GM18526 (cell line): Measurements from ENCODE around the gene TRABD.

Experiments used
- POLR2A ChIP-seq: IDR thresholded peaks from 3 replicates; pipeline ENCODE4 v1.6.1; 2011; ENCODE audit not compliant: insufficient read length; ENCODE audit errors: extremely low read depth

The TRABD gene

DNA sequence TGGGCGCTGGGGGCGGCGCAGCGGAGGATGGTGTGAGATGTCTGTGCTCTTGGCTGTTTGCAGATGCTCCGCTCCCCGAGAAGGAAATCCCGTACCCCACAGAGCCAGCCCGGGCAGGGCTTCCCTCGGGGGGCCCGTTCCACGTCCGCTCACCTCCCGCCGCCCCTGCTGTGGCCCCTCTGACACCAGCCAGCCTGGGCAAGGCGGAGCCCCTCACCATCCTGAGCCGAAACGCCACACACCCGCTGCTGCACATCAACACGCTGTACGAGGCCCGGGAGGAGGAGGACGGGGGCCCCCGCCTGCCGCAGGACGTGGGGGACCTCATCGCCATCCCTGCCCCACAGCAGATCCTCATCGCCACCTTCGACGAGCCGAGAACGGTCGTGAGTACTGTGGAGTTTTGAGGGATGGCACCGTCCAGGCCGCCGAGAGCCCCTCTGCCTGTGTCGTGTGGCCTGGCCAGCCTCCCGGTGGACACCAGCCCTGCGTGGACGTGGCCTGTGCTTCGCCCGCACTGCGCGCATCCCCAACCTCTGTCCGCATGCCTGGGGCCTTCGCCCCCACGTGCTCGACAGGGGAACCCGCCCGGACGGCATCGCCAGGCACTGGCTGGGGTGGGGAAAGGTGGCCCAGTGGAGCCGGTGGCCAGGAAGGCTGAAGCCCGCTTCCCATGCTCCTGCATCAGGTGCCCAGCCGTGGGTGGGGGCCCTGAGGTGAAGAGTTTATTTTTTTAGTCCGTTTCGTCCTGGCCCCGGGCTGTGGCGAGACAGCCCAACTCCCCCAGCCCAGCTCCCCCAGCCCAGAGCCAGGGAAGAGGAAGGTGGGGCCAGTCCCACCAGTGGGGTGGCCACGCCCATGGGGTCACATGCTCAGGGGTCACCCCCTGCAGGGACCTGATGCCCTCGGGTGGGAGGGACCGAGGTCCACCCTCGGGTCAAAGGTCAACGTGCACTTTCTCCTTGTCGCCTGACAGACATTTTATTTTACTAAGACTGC is 6.5 kb upstream of the TRABD start:
- TF ChIP-seq POLR2A: no peak

DNA sequence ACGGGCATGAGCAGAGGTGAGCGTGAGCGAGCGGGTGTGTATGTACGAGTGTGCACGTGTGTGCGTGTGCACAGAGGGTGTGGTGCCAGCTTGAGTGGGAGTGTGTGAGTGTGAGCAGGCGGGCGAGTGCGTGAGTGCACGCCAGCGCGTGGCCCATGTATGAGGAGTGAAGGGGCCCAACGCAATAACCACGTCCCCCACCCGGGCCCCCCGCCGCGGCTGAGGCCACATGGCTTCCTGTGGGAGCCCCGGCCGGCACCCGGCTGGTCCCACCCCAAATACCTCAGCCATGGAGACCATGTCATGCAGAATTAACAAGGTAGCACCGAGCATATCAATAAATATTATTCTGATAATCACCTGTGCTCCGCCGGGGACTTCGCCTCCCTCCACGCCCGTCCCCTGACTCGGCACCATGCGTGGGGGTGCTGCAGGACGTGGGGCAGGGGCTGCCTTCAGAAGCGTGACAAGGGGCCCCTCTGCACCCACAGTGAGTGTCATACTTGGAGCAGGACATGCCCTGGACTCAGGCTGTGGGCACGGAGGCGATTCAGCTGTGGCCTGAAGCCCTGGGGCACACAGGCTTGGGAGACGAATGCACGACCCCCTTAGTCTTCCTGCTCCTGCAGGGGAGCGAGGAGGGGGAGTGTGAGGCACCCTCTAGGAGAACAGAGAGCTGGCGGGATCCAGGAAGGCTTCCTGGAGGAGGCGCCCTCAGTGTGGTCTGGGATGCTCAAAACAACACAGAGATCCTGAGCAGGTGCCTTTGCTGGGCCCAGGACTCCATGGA is 5.6 kb upstream of the TRABD start:
- no peak for TF ChIP-seq POLR2A

DNA sequence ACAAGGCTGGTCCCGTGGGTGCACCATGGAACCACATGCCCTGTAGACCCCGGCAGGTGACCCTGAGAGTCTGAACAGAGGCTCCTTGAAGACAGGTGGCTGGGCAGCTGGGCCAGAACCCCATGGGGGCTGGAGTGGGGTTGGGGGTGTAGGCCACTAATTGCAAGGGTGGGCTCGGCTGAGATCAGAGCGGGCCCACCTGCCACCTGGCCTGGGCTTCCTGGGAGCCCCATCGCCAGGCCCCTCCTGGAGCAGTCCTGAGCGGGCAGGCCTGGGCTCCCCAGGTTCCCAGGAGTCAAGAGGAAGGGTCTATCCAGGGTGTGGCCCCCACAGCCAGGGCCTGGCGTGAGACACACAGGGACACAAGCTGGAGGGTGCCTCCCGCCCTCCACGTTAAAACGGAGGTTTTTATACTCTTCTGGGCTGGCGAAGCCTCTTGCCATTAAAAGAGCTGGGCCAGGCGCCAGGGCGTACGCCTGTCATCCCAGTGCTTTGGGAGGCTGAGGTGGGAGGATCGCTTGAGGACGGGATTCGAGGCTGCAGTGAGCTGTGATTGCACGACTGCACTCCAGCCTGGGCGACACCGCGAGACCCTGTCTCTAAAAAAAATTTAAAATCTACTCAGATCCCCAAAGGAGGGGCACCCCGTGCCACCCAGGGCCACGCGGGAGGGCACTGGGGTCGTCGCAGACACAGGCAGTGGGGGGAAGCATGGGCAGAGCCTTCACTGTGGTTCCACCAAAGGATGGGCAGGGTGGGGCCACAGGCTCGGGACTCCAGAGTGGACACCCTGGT is 4.8 kb upstream of the TRABD start:
- no peak for TF ChIP-seq POLR2A

DNA sequence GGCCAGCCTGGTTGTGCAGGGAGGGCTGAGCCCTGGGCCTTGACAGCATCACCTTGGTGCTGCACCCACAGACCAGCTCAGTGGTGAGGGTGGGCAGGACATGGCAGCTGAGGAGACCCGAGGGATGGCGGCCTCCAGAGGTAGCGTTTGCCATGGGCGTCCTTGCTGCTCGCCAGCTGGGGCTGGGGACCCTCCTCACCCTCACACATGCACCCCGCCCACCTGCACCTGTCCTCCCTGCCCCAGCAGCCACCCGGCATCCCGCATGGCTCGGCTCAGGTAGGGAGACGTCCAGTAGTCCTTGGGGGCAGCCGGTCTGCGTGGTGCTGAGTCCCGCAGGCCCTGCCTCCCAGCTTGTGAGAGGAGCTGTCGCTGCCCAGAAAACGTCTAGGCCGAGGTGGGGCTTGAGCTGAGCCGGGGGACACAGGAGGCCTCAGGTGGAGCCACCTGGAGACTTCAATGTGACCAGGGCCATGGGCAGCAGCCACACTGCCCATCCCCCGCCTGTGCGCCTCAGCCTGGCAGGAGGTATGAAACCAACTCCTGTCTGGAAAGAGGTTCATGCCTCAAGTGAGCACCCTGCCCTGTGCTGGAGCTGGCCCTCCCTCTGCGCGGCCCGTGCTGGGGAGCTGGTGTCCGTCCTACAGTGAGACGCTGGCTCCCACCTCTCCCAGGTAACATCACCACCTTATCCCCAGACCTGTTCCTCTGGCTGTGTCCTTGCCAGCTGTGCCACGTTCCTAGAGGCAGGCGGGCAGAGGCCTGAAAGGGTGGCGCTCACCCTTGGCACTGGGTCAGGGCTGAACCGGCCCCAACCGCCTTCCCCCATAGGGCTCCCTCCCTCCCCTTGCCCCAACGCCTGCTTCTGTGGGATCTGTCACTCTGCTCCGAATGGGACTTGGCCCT is 3.3 kb upstream of the TRABD start:
- TF ChIP-seq POLR2A: no peak

DNA sequence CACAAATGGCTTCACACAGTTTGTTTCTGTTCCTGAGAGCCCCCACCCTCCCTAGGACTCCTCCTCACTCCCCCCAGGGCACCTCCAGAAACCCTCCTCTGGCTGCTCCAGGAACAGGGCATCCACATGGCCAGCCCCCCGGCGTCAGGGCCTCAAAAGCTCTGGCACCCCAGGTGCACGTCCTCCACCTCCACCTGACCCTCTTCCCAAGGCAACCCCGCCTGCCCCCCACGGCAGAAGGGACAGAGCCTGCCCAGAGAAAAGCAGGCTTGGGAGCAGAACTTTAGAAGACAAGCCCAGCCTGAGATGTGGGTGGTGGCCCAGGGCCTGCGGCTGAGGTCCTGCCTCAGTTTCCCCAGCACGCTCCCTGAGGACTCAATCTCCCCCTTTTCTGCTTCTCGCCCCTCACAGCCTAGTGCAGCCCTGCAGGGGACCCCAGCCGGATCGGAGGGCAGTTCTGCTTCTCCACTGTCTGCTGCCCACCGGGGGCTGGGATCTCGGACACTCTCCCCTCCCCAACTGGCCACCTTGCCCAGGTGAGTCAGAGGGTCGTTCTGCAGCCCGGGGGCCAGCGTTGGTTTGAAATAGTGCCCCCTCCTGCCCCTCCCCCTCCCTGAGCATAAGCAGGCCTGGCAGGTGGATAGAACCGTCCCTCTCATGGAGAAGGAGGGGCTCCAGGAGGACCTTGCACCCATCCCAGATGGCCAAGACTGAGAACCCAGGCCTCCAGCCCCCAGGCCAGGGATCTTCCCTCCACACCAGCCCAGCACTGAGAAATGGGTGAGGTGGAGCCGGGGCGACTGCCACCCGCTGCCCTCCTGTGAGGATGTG is 2.4 kb upstream of the TRABD start:
- no peak for TF ChIP-seq POLR2A

DNA sequence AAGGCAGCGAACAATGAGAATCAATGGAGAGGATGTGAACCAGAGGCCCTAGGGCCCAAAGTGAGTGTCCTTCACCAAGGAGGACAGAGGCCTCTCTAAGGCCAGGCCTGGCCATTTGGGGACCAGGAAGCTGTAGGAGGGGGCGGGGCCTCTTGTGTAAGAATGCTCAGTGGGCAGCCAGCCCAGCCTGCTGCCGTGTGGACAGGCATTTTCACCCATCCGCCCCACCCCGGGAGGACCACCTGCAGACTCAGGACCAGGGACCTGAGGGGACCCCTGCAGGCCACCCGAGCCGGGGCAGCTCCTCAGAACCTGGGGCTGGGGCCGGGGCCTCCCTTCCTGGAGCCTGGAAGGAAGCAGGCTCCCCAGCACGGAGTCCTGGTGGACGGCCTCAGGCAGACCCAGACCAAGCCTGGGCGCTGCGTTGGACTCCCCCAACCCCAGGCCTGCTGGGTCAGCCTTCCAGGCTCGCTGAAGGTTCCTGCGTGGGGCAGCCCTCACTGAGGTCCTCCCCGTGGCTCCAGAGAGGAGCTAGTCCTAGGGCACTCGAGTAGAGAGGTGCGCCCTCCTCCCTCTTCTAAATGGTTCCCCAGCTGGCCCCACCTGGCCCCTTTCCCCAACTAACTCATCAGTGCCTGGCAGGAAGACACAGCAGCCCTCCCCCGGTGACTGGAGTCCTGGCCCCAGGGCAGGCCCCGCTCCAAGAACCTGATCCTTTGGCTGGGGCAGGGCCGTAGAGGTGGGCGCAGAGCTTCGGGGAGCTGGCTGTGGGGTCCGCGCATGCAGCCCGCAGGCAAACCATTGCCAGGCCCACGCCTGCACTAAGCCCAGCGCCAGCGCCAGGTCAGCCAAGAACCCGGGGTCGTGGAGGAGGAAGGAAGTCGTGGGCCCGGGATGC is 1.5 kb upstream of the TRABD start:
- TF ChIP-seq POLR2A: no peak

DNA sequence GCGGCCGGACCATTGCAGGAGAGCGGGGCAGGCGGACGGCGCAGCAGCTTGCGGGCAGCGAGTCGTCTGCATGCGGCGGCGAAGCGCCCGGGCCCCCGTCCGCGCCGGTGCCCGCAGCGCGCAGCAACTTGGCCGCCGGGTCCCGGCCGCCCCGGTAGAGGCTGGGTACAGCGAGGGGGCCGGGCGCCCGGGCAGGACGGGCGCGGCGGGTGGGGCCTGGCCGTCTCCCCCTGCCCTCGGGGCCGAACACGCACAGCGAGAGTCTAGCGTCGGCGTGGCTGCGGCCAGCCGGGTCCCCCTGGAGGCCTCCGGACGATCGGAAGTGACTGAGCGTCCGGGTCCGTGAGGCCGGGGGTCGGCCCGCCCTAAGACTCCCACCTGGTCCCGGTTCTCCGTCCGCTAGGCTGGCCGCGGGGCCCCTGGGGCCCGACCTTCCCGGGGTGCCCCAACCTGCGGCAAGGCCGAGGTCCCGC is 775 bp upstream of the TRABD start:
- TF ChIP-seq POLR2A: no peak

DNA sequence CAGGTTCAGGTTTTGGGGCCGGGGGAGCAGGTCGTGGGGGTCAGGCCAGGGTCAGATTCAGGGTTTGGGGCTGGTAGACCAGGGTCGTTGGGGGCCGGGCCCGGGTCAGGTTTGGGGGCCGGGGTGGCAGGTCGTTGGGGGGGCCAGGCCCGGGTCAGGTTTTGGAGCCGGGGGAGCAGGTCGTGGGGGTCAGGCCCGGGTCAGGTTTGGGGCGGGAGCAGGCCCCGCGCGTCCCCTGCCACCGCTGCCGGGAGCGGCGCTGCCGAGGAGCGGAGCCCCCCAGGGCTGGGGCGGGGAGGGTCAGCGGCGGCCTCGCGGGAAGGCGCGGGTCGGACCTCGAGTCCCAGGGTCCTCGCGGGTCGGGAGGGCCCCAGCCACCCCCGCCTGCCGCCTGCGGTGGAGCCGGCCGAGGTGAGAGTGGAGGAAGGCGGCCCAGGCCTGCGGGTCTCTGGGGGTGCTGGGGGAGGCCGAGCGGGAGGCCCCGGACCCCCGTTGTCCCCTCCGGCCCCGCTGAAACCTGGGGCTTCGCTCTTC is 535 bp downstream of the TRABD start:
- TF ChIP-seq POLR2A: no peak

DNA sequence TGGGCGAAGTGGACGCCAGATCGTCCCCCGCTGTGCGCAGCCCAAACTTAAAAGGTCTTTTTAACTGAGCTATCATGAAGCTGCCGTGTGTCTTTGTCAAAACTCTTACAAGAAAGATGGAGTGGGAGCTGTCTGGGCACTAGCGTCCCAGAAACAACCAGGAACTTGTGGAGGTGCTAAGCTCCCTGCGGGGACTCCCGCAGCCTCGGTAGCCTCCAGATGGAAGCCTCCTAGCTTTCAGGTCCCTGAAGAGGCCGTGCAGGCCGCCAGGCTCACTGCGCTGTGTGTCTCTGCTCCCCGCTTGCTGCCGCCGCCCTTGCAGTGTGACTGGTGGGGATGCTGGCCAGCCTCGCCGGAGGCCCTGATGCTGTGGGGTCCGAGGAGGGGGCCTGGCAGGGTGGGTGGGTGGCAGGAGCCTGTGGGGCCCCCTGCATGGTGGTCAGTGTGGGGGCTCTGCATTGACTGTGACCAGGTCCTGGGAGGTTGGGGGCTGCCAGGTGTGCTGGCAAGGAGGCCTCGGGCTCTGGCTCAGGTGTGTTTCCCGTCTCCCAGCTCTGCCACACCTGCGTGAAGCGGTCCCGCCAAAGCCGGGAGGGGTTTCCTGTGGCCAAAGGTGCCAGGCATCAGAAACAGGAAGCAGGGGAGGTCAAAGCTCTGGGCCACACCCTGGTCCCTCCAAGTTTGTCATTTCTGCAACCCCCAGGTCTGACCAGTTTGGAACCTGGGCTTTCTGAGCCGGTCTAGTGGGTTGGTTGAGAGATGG is 1.2 kb downstream of the TRABD start:
- no peak for TF ChIP-seq POLR2A

DNA sequence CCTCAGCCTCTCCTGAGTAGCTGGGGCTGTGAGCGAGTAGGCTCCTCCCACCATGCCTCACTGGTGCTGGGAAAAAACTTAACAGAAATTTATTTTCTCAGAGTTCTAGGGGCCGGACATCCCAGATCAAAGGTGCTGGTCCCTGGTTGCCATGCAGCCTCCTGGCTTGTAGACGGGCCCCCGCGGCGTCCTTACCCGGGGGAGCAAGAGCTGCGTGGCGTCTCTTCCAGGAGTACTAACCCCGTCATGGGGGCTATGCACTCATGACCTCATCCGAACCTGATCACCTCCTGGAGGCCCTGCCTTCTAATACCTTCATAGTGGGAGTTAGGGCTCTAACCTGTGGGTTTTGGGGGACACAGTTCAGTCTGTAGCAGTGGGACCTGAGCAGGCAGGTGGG is 2.6 kb downstream of the TRABD start:
- TF ChIP-seq POLR2A: no peak

DNA sequence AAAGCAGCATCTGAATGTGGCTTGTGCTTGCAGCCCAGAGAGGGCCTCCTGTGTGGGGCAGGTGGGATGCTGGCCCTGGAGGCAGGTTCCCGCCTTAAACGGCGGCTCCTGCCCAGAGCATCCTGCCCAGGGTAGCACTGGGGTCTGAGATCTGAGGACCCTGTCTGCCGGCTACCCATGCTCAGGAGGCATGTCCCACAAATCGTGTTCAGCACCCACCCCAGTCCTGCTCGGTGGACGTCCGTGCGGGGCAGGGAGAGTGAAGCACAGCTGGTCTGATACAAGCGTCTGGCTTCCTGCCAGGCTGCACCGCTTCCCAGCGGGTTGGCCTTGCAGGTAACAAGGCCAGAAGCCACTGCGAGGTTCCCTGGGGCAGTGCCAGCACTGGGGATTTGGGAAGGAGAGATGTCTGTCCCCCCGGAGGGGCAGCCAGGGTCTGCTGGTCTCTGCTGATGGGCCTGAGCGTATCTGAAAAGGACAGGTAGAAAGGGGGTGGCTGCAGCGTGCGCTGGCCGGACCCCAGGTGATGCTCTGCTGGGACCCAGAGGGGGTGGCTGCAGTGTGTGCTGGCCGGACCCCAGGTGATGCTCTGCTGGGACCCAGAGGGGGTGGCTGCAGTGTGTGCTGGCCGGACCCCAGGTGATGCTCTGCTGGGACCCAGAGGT is 3.6 kb downstream of the TRABD start:
- TF ChIP-seq POLR2A: no peak
